ENCODE data around the gene SPTB.

Gene SPTB

DNA sequence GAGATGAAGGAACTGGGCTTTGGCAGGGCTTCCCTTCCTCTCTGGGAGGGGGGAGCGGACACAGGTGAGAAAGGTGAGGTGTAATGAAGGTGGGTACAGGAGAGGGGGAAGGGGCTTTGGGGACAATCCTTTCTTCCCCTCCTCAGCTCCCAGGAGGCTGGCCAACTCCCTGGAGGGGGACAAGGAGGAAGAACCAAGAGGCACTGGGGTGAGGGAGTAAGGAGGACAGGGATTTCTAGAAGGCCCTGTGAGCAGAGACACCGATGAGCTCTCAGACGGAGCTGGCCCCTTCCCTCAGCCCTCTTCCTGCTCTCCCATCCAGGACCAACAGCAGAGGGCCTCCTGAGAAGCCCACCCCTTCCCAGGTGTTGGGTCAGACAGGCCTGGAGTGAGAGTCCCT, 122.1 kb downstream of the SPTB start:
- FAIRE-seq (no peak), DNase-seq (ENCODE audit: insufficient read length, low spot score) (no peak)

DNA sequence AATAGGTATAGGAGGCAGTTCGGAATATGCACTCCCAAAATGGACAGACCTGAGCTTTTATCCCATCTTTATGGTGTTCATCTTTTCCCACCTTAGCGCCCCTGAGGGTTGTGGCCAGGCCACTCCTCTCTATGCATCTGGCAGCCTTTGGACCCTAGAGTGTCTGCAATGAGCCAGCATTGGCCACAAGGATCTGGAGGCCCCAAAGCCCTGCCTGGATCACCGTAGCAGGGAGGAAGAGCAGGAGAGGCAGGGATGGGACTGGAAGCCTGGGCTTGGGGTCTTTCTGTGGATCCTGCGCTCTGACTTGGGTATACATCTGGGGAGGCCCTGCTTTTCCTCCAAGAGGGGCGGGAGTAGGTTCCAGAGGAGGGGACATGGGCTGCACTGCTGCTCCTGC, 123.0 kb downstream of the SPTB start:
- TF ChIP-seq POLR2AphosphoS5 (IDR thresholded peaks at IDR 0.05; ENCODE audit: low read depth, low read length), result no peak
- no peak for TF ChIP-seq SPI1 (IDR thresholded peaks at IDR 0.05; ENCODE audit: low read depth, low read length)
- no peak for TF ChIP-seq POLR2A (IDR thresholded peaks at IDR 0.05; ENCODE audit: low read depth, low read length)
- no peak for TF ChIP-seq PAX5 (IDR thresholded peaks at IDR 0.05; ENCODE audit: insufficient read depth, low read length, severe bottlenecking)
- TF ChIP-seq TAF1 (IDR thresholded peaks at IDR 0.05; ENCODE audit: low read depth, low read length), result no peak
- TF ChIP-seq POU2F2 (IDR thresholded peaks at IDR 0.05; ENCODE audit: low read depth, low read length), result no peak

More for the DNA sequence above, 122.1 kb downstream of the SPTB start:
- no peak for TF ChIP-seq POU2F2 (IDR thresholded peaks at IDR 0.05; ENCODE audit: low read depth, low read length)
- TF ChIP-seq TAF1 (IDR thresholded peaks at IDR 0.05; ENCODE audit: low read depth, low read length), result no peak
- no peak for TF ChIP-seq POLR2AphosphoS5 (IDR thresholded peaks at IDR 0.05; ENCODE audit: low read depth, low read length)
- no peak for TF ChIP-seq PAX5 (IDR thresholded peaks at IDR 0.05; ENCODE audit: insufficient read depth, low read length, severe bottlenecking)

DNA sequence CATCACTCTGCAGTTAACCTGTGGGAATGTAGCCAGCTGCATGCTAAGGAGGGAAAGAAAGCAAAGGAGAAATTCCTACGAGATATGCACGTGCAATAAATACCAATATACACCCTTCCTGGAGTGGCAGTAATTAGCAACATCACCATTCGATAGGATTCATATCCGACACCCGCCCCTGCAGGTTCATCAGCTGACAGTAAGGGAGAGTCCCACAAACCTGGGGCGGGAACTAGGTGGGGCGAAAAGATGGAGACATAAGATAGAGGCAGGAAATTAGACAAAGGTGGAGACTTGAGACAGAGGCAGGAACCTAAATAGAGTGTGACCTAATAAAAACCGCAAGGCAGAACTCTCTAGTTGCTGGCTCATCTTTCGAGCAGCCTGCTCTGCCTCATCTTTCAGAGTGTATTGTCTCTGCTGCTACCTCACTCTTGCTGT, 123.9 kb downstream of the SPTB start:
- DNase-seq (ENCODE audit: insufficient read length, low spot score) (no peak), FAIRE-seq (no peak)

More for the DNA sequence above, 123.0 kb downstream of the SPTB start:
- DNase-seq (ENCODE audit: insufficient read length, low spot score) (no peak), FAIRE-seq (no peak)

DNA sequence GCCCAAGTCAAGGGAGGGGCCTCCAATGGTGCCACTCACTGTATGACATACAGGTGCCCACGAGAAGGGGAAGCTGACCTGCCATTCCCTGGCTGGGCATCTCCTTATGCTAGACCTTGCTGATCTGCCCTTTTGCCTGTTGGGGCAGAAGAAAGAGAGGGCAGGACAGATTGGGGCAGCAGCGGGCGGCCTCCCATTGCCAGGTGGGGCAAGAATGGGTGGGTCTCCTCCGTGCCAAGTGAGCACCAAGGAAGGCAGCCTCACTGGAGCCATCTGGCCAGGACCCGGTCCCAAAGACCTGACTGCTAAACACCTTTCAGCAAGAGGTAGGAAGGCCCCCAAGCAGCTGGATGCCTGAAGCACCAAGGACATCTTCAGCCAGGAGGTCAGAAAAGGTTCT, 125.0 kb downstream of the SPTB start:
- TF ChIP-seq SPI1 (IDR thresholded peaks at IDR 0.05; ENCODE audit: low read depth, low read length) (no peak), POLR2AphosphoS5 (IDR thresholded peaks at IDR 0.05; ENCODE audit: low read depth, low read length) (no peak), POU2F2 (IDR thresholded peaks at IDR 0.05; ENCODE audit: low read depth, low read length) (no peak), POLR2A (IDR thresholded peaks at IDR 0.05; ENCODE audit: low read depth, low read length) (no peak), TAF1 (IDR thresholded peaks at IDR 0.05; ENCODE audit: low read depth, low read length) (no peak), PAX5 (IDR thresholded peaks at IDR 0.05; ENCODE audit: insufficient read depth, low read length, severe bottlenecking) (no peak)
- FAIRE-seq (no peak), DNase-seq (ENCODE audit: insufficient read length, low spot score) (no peak)

More for the DNA sequence above, 123.9 kb downstream of the SPTB start:
- TF ChIP-seq PAX5 (IDR thresholded peaks at IDR 0.05; ENCODE audit: insufficient read depth, low read length, severe bottlenecking) (no peak), POU2F2 (IDR thresholded peaks at IDR 0.05; ENCODE audit: low read depth, low read length) (no peak), TAF1 (IDR thresholded peaks at IDR 0.05; ENCODE audit: low read depth, low read length) (no peak)

DNA sequence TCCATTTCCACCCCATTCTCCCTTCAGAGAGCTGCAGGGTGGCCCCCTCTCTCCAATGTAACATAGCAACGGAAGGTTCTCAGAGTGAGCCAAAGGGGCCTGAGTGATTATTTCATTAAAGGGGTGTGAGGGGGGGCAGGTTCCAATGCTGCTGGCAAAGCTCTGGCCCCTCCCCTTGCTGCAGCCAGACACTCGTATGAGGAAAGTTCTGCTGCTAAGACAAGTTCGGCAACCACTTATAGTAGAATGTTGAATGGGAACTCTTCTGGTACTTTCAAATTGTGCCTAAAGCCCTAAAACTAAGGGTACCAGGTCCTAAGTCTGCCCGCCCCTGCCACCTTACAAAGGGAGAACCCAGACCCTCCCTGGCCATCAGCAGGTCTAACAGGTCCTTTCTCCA, 125.7 kb downstream of the SPTB start:
- TF ChIP-seq TAF1 (IDR thresholded peaks at IDR 0.05; ENCODE audit: low read depth, low read length) (no peak), SPI1 (IDR thresholded peaks at IDR 0.05; ENCODE audit: low read depth, low read length) (no peak), PAX5 (IDR thresholded peaks at IDR 0.05; ENCODE audit: insufficient read depth, low read length, severe bottlenecking) (no peak), POLR2A (IDR thresholded peaks at IDR 0.05; ENCODE audit: low read depth, low read length) (no peak), POLR2AphosphoS5 (IDR thresholded peaks at IDR 0.05; ENCODE audit: low read depth, low read length) (no peak)
- FAIRE-seq (no peak), DNase-seq (ENCODE audit: insufficient read length, low spot score) (no peak)

DNA sequence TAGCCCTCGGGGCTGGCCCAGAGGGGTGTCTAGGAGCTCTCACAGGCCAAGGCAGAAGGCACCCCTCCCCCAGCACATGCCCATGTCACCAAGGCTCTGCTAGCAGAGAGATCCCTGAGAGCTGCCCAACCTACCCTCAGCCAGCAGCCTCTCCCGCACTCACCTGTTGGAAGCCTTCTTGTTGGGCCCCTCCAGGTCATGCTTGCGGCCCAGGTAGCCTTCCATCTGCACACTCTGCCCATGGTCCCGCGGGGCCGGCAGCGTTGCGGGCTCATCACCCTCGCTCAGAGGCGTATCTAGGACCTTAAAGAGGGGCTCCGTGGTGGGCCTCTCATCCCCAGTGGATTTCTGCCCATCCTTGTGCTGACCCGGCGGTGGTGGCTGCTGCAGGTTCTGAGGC, 126.3 kb downstream of the SPTB start:
- DNase-seq (ENCODE audit: insufficient read length, low spot score) (no peak), FAIRE-seq (no peak)
- TF ChIP-seq POU2F2 (IDR thresholded peaks at IDR 0.05; ENCODE audit: low read depth, low read length), result no peak
- TF ChIP-seq PAX5 (IDR thresholded peaks at IDR 0.05; ENCODE audit: insufficient read depth, low read length, severe bottlenecking), result no peak
- no peak for TF ChIP-seq POLR2A (IDR thresholded peaks at IDR 0.05; ENCODE audit: low read depth, low read length)
- no peak for TF ChIP-seq POLR2AphosphoS5 (IDR thresholded peaks at IDR 0.05; ENCODE audit: low read depth, low read length)
- no peak for TF ChIP-seq SPI1 (IDR thresholded peaks at IDR 0.05; ENCODE audit: low read depth, low read length)
- TF ChIP-seq TAF1 (IDR thresholded peaks at IDR 0.05; ENCODE audit: low read depth, low read length), result no peak

DNA sequence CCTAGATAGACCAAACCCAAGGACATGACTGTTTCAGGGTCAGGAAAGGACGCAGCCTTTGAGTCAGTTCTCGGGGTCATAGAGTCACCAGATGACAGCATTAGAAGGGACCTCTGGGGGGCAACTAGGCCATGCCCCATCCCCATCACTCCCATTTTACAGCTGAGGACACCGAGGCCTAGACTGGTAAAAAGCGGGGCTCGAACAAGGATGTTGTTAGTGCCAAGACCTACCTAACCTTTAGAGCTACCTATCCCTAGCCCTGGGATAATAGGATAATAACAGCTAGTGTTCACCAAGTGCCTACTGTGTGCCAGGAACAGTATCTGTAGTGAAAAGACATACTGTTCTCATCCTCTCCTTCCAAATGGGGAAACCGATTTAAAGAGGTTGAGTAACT, 126.8 kb downstream of the SPTB start:
- no peak for FAIRE-seq
- TF ChIP-seq POLR2AphosphoS5 (IDR thresholded peaks at IDR 0.05; ENCODE audit: low read depth, low read length) (no peak), TAF1 (IDR thresholded peaks at IDR 0.05; ENCODE audit: low read depth, low read length) (no peak), POLR2A (IDR thresholded peaks at IDR 0.05; ENCODE audit: low read depth, low read length) (no peak), POU2F2 (IDR thresholded peaks at IDR 0.05; ENCODE audit: low read depth, low read length) (no peak), SPI1 (IDR thresholded peaks at IDR 0.05; ENCODE audit: low read depth, low read length) (no peak), PAX5 (IDR thresholded peaks at IDR 0.05; ENCODE audit: insufficient read depth, low read length, severe bottlenecking) (no peak)
- DNase-seq (ENCODE audit: insufficient read length, low spot score), result no peak

DNA sequence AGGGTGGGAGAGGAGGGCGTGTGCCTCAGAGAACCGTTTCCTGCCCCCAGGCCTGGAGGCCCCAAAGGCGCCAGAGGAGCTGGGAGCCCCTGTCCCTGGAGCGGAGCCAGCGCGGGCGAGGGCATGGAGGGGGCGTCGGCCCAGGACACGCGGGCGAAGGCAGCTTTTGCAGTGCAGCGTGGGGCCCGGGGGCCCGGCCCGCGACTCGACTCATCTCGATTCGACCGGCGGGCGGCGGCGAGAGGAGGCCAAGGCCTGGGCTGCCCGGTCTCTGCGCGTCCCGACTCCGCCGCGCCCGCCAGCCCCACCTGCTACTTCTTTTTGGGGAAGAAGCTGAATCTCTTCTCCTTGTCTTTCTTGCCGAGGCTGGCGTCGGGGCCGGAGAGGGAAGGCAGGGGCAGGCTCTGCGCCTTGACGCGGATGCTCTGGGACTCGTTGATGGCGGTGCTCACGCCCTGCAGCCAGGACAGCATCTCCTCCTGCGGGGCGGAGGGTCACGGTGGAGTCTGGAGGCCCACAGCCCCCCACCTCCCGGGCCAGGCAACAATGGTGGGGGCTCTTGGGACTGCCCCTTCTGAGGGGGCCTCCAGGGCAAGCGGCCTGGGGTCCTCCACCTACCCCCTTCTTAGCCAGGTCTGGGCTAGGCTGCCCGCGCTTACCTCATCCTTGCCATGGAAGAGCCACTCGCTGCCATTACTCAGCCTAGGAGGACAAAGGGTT, 130.6 kb downstream of the SPTB start:
- TF ChIP-seq POLR2A (IDR thresholded peaks at IDR 0.05; ENCODE audit: low read depth, low read length) (no peak), SPI1 (IDR thresholded peaks at IDR 0.05; ENCODE audit: low read depth, low read length) (no peak)
- DNase-seq (ENCODE audit: insufficient read length, low spot score), result no peak
- no peak for FAIRE-seq

DNA sequence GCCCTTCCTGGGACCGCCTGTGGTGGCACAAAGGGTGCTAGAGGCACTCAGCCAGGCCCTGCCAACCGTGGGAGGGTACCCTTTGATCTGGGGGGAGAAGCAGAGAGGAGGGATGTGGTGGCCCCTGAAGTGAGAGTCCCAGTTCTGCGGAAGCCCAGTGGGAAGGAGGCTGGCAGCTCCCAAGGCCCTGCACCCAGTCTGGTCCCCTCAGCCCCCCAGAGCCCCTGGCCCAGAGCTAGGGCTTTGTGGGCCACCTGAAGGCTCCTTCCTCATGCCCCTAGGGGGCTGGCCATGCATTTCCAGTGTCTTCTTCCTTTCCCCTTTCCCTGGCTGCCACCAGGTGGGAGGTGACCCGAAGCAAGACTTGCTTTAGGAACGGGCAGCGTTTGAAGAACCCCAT, 131.2 kb downstream of the SPTB start:
- DNase-seq (ENCODE audit: insufficient read length, low spot score) (no peak), FAIRE-seq (no peak)
- TF ChIP-seq POLR2A (IDR thresholded peaks at IDR 0.05; ENCODE audit: low read depth, low read length) (no peak), TAF1 (IDR thresholded peaks at IDR 0.05; ENCODE audit: low read depth, low read length) (no peak), POLR2AphosphoS5 (IDR thresholded peaks at IDR 0.05; ENCODE audit: low read depth, low read length) (no peak), SPI1 (IDR thresholded peaks at IDR 0.05; ENCODE audit: low read depth, low read length) (no peak), POU2F2 (IDR thresholded peaks at IDR 0.05; ENCODE audit: low read depth, low read length) (no peak), PAX5 (IDR thresholded peaks at IDR 0.05; ENCODE audit: insufficient read depth, low read length, severe bottlenecking) (no peak)

DNA sequence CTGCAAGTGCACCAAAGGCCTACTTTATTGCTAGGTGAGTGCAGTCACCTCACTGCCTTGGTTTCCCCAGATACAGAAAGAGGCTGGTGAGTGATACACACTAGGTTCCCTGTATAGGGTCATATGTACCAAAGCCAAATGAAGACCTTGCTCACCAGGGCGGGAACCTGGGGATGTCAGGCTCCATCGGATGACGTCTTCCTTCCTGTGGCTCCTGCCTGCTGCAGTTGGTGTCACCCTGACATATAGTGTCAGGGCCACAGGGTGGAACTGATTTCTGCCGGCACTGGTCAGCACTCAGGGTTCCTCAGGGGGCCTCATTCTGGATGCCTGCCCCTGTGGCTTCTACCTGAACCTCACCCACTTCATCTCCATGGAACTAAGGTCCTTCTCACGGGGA, 132.4 kb downstream of the SPTB start:
- TF ChIP-seq POLR2A (IDR thresholded peaks at IDR 0.05; ENCODE audit: low read depth, low read length) (no peak), POLR2AphosphoS5 (IDR thresholded peaks at IDR 0.05; ENCODE audit: low read depth, low read length) (no peak), TAF1 (IDR thresholded peaks at IDR 0.05; ENCODE audit: low read depth, low read length) (no peak), POU2F2 (IDR thresholded peaks at IDR 0.05; ENCODE audit: low read depth, low read length) (no peak), SPI1 (IDR thresholded peaks at IDR 0.05; ENCODE audit: low read depth, low read length) (no peak), PAX5 (IDR thresholded peaks at IDR 0.05; ENCODE audit: insufficient read depth, low read length, severe bottlenecking) (no peak)
- FAIRE-seq (no peak), DNase-seq (ENCODE audit: insufficient read length, low spot score) (no peak)
